GM19397 (cell line): ENCODE measurements around the gene DPP9.
A peak's percentile ranks its signal among the peaks of the same experiment; 100 is the strongest.
"Not testable (repeated sequence)": the region's sequence is repeated elsewhere in the genome, so short reads cannot be mapped to it uniquely, and the experiment has no call there.

ENCODE experiments used
- ATAC-seq: cut with Tn5 transposase; IDR thresholded peaks from one replicate; pipeline ENCODE4 v1.9.1; 2021; ENCODE audit warnings: mild to moderate bottlenecking, moderate library complexity; ENCODE audit not compliant: unreplicated experiment

Gene DPP9

GRCh38 chr19:4723595-4724514 is at the start of gene DPP9:
Gene DPP9 (minus strand): TSS chr19:4723842. CDS start chr19:4719906, 3,936 bp downstream.
- ATAC-seq, result peak; percentile 85

- ATAC-seq, result no peak
Measured at GRCh38 chr19:4773047-4773640, 49.5 kb upstream of the DPP9 start.

GRCh38 chr19:4772566-4772965 is 48.9 kb upstream of the DPP9 start:
- no peak for ATAC-seq

GRCh38 chr19:4768934-4769777 is 45.5 kb upstream of the DPP9 start:
- no peak for ATAC-seq

- ATAC-seq, result no peak
Measured at GRCh38 chr19:4764393-4764660, 40.7 kb upstream of the DPP9 start.

GRCh38 chr19:4763021-4763420 is 39.4 kb upstream of the DPP9 start:
- ATAC-seq, result no peak

GRCh38 chr19:4760285-4760650 is 36.6 kb upstream of the DPP9 start:
- ATAC-seq, result no peak

- ATAC-seq, result peak; percentile 81
Measured at GRCh38 chr19:4759388-4760284, 36.0 kb upstream of the DPP9 start.

GRCh38 chr19:4758659-4759058 is 35.0 kb upstream of the DPP9 start:
- no peak for ATAC-seq

GRCh38 chr19:4758082-4758481 is 34.4 kb upstream of the DPP9 start:
- no peak for ATAC-seq

- no peak for ATAC-seq
Measured at GRCh38 chr19:4755459-4755858, 31.8 kb upstream of the DPP9 start.

GRCh38 chr19:4754248-4754647 is 30.6 kb upstream of the DPP9 start:
- no peak for ATAC-seq

GRCh38 chr19:4749870-4750590 is 26.4 kb upstream of the DPP9 start:
- ATAC-seq, result no peak

- no peak for ATAC-seq
Measured at GRCh38 chr19:4748589-4748988, 24.9 kb upstream of the DPP9 start.

GRCh38 chr19:4748185-4748584 is 24.5 kb upstream of the DPP9 start:
- no peak for ATAC-seq

- no peak for ATAC-seq
Measured at GRCh38 chr19:4745986-4746385, 22.3 kb upstream of the DPP9 start.

GRCh38 chr19:4745175-4745574 is 21.5 kb upstream of the DPP9 start:
- ATAC-seq, result not testable (repeated sequence)

GRCh38 chr19:4744451-4745174 is 21.0 kb upstream of the DPP9 start:
- no peak for ATAC-seq
